Measurements from ENCODE around the gene XYLT1. TPM values are rescaled to one million over a fixed set of nuclear protein-coding genes. Genes with fewer than 3 reads are reported as not detected.

XYLT1 gene
- total RNA-seq, 2 experiments from 2014 or later = 46.6 to 50.1 TPM

GRCh38 chr16:17151335-17151734 is 319.4 kb downstream of the XYLT1 start:
- no peaks in the 10 kb centered on the region for H3K9me3 Mint-ChIP-seq
- POLR2A ChIA-PET = no interaction called here
- H3K4me3 Mint-ChIP-seq = no peak overlapping the region
- no peak for DNase-seq
- H3K27ac Mint-ChIP-seq = no peak overlapping the region
- no peaks in the 10 kb centered on the region for H3K27me3 Mint-ChIP-seq
- peaks cover 4% of the 10 kb centered on the region for H3K36me3 Mint-ChIP-seq (ENCODE audit: low read depth)
- H3K4me1 Mint-ChIP-seq = no peaks in the 10 kb centered on the region
- CTCF ChIA-PET = no interaction called here

GRCh38 chr16:17149904-17150483 is 320.8 kb downstream of the XYLT1 start:
- CTCF ChIA-PET = no interaction called here
- H3K36me3 Mint-ChIP-seq (ENCODE audit: low read depth) = peaks cover 2% of the 10 kb centered on the region
- H3K4me3 Mint-ChIP-seq = no peak overlapping the region

GRCh38 chr16:17147942-17148341 is 322.8 kb downstream of the XYLT1 start:
- no peak overlapping the region for H3K27ac Mint-ChIP-seq
- H3K27me3 Mint-ChIP-seq = no peaks in the 10 kb centered on the region
- no peaks in the 10 kb centered on the region for H3K4me1 Mint-ChIP-seq
- peaks cover 2% of the 10 kb centered on the region for H3K36me3 Mint-ChIP-seq (ENCODE audit: low read depth)
- no peak for DNase-seq
- H3K4me3 Mint-ChIP-seq = no peak overlapping the region
- H3K9me3 Mint-ChIP-seq = no peaks in the 10 kb centered on the region
- POLR2A ChIA-PET = no interaction called here
- CTCF ChIA-PET = no interaction called here

More at GRCh38 chr16:17149904-17150483, 320.8 kb downstream of the XYLT1 start:
- H3K27ac Mint-ChIP-seq = no peak overlapping the region
- POLR2A ChIA-PET = no interaction called here
- H3K4me1 Mint-ChIP-seq = no peaks in the 10 kb centered on the region
- no peak for DNase-seq
- H3K9me3 Mint-ChIP-seq = no peaks in the 10 kb centered on the region
- no peaks in the 10 kb centered on the region for H3K27me3 Mint-ChIP-seq

GRCh38 chr16:17145029-17145428 is 325.7 kb downstream of the XYLT1 start:
- Mint-ChIP-seq H3K9me3 (no peaks in the 10 kb centered on the region), H3K27me3 (no peaks in the 10 kb centered on the region), H3K36me3 (ENCODE audit: low read depth) (peaks cover 7% of the 10 kb centered on the region), H3K4me1 (no peaks in the 10 kb centered on the region), H3K4me3 (no peak overlapping the region), H3K27ac (no peak overlapping the region)
- ChIA-PET POLR2A (no interaction called here), CTCF (no interaction called here)
- no peak for DNase-seq

GRCh38 chr16:17144431-17144830 is 326.3 kb downstream of the XYLT1 start:
- POLR2A ChIA-PET = no interaction called here
- Mint-ChIP-seq H3K27me3 (no peaks in the 10 kb centered on the region), H3K4me3 (no peak overlapping the region), H3K36me3 (ENCODE audit: low read depth) (peaks cover 13% of the 10 kb centered on the region), H3K4me1 (no peaks in the 10 kb centered on the region), H3K27ac (no peak overlapping the region), H3K9me3 (no peaks in the 10 kb centered on the region)
- CTCF ChIA-PET = no interaction called here
- DNase-seq = no peak

- Mint-ChIP-seq H3K4me3 (no peak overlapping the region), H3K36me3 (ENCODE audit: low read depth) (peaks cover 19% of the 10 kb centered on the region), H3K4me1 (no peaks in the 10 kb centered on the region), H3K27ac (no peak overlapping the region), H3K9me3 (no peaks in the 10 kb centered on the region), H3K27me3 (no peaks in the 10 kb centered on the region)
- ChIA-PET POLR2A (no interaction called here), CTCF (no interaction called here)
- no peak for DNase-seq
These were observed 327.0 kb downstream of the XYLT1 start for GRCh38 chr16:17143546-17144419.

GRCh38 chr16:17138801-17139200 is 332.0 kb downstream of the XYLT1 start:
- H3K27ac Mint-ChIP-seq = no peak overlapping the region
- no peak overlapping the region for H3K4me3 Mint-ChIP-seq
- H3K9me3 Mint-ChIP-seq = no peaks in the 10 kb centered on the region
- ChIA-PET POLR2A (no interaction called here), CTCF (no interaction called here)
- DNase-seq = no peak
- H3K36me3 Mint-ChIP-seq (ENCODE audit: low read depth) = peaks cover 53% of the 10 kb centered on the region
- no peaks in the 10 kb centered on the region for H3K4me1 Mint-ChIP-seq
- no peaks in the 10 kb centered on the region for H3K27me3 Mint-ChIP-seq

GRCh38 chr16:17135439-17135838 is 335.3 kb downstream of the XYLT1 start:
- no peaks in the 10 kb centered on the region for H3K9me3 Mint-ChIP-seq
- no peak overlapping the region for H3K4me3 Mint-ChIP-seq
- peaks cover 12% of the 10 kb centered on the region for H3K4me1 Mint-ChIP-seq
- no peak overlapping the region for H3K27ac Mint-ChIP-seq
- ChIA-PET CTCF (no interaction called here), POLR2A (interaction anchor here (0.6 kb wide), 1 partner anchor 597 kb away, joined by 16 read pairs; no protein-coding TSS in a partner anchor)
- no peak for DNase-seq
- H3K27me3 Mint-ChIP-seq = no peaks in the 10 kb centered on the region
- peaks cover 63% of the 10 kb centered on the region for H3K36me3 Mint-ChIP-seq (ENCODE audit: low read depth)

- CTCF ChIA-PET = no interaction called here
- H3K4me1 Mint-ChIP-seq = peaks cover 13% of the 10 kb centered on the region
- H3K27ac Mint-ChIP-seq = no peak overlapping the region
- POLR2A ChIA-PET = no interaction called here
- no peaks in the 10 kb centered on the region for H3K9me3 Mint-ChIP-seq
- DNase-seq = no peak
- peaks cover 65% of the 10 kb centered on the region for H3K36me3 Mint-ChIP-seq (ENCODE audit: low read depth)
- H3K4me3 Mint-ChIP-seq = no peak overlapping the region
- H3K27me3 Mint-ChIP-seq = no peaks in the 10 kb centered on the region
These were observed 336.2 kb downstream of the XYLT1 start for GRCh38 chr16:17134586-17134985.

GRCh38 chr16:17133851-17134250 is 336.9 kb downstream of the XYLT1 start:
- Mint-ChIP-seq H3K4me1 (peaks cover 13% of the 10 kb centered on the region), H3K4me3 (no peak overlapping the region), H3K27me3 (no peaks in the 10 kb centered on the region), H3K27ac (no peak overlapping the region), H3K9me3 (no peaks in the 10 kb centered on the region), H3K36me3 (ENCODE audit: low read depth) (peaks cover 58% of the 10 kb centered on the region)
- ChIA-PET CTCF (no interaction called here), POLR2A (no interaction called here)
- DNase-seq = no peak

- Mint-ChIP-seq H3K36me3 (ENCODE audit: low read depth) (peaks cover 62% of the 10 kb centered on the region), H3K4me1 (peaks cover 13% of the 10 kb centered on the region), H3K27ac (no peak overlapping the region), H3K4me3 (no peak overlapping the region), H3K27me3 (no peaks in the 10 kb centered on the region), H3K9me3 (no peaks in the 10 kb centered on the region)
- POLR2A ChIA-PET = no interaction called here
- CTCF ChIA-PET = no interaction called here
- DNase-seq = no peak
These were observed 339.4 kb downstream of the XYLT1 start for GRCh38 chr16:17131351-17131750.

- no peaks in the 10 kb centered on the region for H3K27me3 Mint-ChIP-seq
- peaks cover 65% of the 10 kb centered on the region for H3K36me3 Mint-ChIP-seq (ENCODE audit: low read depth)
- H3K27ac Mint-ChIP-seq = peak overlapping the region; percentile 55
- ChIA-PET POLR2A (no interaction called here), CTCF (no interaction called here)
- H3K4me3 Mint-ChIP-seq = no peak overlapping the region
- no peak for DNase-seq
- H3K9me3 Mint-ChIP-seq = no peaks in the 10 kb centered on the region
- H3K4me1 Mint-ChIP-seq = peaks cover 13% of the 10 kb centered on the region
These were observed 340.0 kb downstream of the XYLT1 start for GRCh38 chr16:17130733-17131132.

- CTCF ChIA-PET = no interaction called here
- Mint-ChIP-seq H3K4me1 (peaks cover 13% of the 10 kb centered on the region), H3K27me3 (no peaks in the 10 kb centered on the region), H3K4me3 (no peak overlapping the region), H3K27ac (no peak overlapping the region), H3K36me3 (ENCODE audit: low read depth) (peaks cover 72% of the 10 kb centered on the region), H3K9me3 (no peaks in the 10 kb centered on the region)
- POLR2A ChIA-PET = no interaction called here
- no peak for DNase-seq
These were observed 340.8 kb downstream of the XYLT1 start for GRCh38 chr16:17129971-17130370.

GRCh38 chr16:17128791-17129190 is 342.0 kb downstream of the XYLT1 start:
- Mint-ChIP-seq H3K4me3 (no peak overlapping the region), H3K27me3 (no peaks in the 10 kb centered on the region), H3K27ac (no peak overlapping the region), H3K36me3 (ENCODE audit: low read depth) (peaks cover 73% of the 10 kb centered on the region), H3K9me3 (no peaks in the 10 kb centered on the region), H3K4me1 (peaks cover 13% of the 10 kb centered on the region)
- ChIA-PET CTCF (no interaction called here), POLR2A (no interaction called here)
- DNase-seq = no peak

Measured in activated CD4-positive, alpha-beta T cell treated with anti-CD3 and anti-CD28 coated beads, Interleukin-2, amount 10 ng/mL, durations not matched to agents 7 days and 5 days (primary cell).